Left lung (tissue), 10 donors: ENCODE data around the gene HABP2. TPM values are rescaled to one million over a fixed set of nuclear protein-coding genes. Genes with fewer than 3 reads are reported as not detected.

ENCODE experiments used
- ATAC-seq: fragments of 200-7000 bp; cut with Tn5 transposase; one replicate; pipeline ENCODE4 v1.9.1; 2020; ENCODE audit warnings: moderate library complexity
- DNase-seq, 4 donors: peaks; one replicate each; pipeline ENCODE4 v3.0.0-alpha.2; 2013 to 2020
- H3K27ac ChIP-seq, 2 donors: fragments of 200-600 bp; sonication (generic) in 1 of 2; one replicate each; pipeline versions ENCODE4 v1.5.0 to v1.8.0; 2020 to 2021
- H3K27me3 ChIP-seq, 2 donors: fragments of 200-600 bp; sonication (generic) in 1 of 2; one replicate each; pipeline versions ENCODE4 v1.5.0 to v1.8.0; 2020 to 2021
- H3K36me3 ChIP-seq, 2 donors: fragments of 200-600 bp; sonication (generic) in 1 of 2; one replicate each; pipeline versions ENCODE4 v1.5.0 to v1.8.0; 2020 to 2021
- H3K4me1 ChIP-seq, 2 donors: fragments of 200-600 bp; one replicate each; pipeline ENCODE4 v1.8.0; 2021
- H3K4me3 ChIP-seq, 2 donors: fragments of 200-600 bp; sonication (generic) in 1 of 2; one replicate each; pipeline versions ENCODE4 v1.5.0 to v1.8.0; 2020 to 2021; ENCODE audit warnings: mild to moderate bottlenecking in 1 of 2
- H3K9me3 ChIP-seq, 2 donors: fragments of 200-600 bp; sonication (generic) in 1 of 2; one replicate each; pipeline versions ENCODE4 v1.5.0 to v1.8.0; 2020 to 2021
- intact Hi-C, 2 donors: fragments of 100-400 bp; cut with DNase I; formaldehyde crosslinking; loops; one replicate each; pipeline versions ENCODE4 v1.11.2 to v1.14.2; 2022
- polyA plus RNA-seq, 6 donors: library from polyadenylated mRNA; unstranded; fragments of 120-200 nt; gene quantifications; one replicate each; pipeline ENCODE4 v1.2.1, GENCODE V29; 2013; ENCODE audit not compliant: insufficient read length in 6 of 6
- total RNA-seq, 2 donors: library from RNA; stranded (reverse); fragmentation: NEBNext Ultra II Directional; extraction: Animal tissue kit (Norgen Biotek cat#: 25700); gene quantifications; one replicate each; pipeline ENCODE4 v1.2.1, GENCODE V29; 2021
- TF ChIP-seq, protein P1 (sequence below), 2 donors: fragments of 200-600 bp; sonication (generic) in 1 of 2; IDR thresholded peaks; one replicate each; pipeline versions ENCODE4 v1.5.0 to v1.8.0; 2021; ENCODE audit warnings: antibody characterized with exemption in 2 of 2
- donor health status: DM: no; HTN: yes; CAD: no.
- donor health status: DM: no; HTN: no; CAD: no.

Gene HABP2
- total and polyA plus RNA-seq, 8 donors, result 0.24 to 1.3 (median 0.63) TPM

DNA sequence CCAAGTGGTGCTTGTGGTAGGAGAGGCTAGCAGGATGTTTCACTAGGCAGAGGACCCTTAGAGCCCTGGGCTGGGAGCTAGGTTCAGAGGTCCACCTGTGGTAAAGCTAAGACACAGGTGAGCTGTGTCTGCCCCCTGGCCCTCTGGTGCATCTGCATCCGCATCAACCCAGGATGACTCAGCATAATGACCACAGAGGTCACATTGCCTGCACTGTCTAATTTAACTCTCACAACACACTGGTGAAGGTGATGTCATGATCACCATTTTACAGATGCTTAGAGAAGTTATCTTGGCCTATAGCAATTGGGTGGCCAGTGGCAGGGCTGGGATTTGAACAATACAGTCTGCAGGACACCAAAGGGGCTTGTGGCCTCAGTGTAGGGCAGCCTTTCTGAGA is 33.1 kb downstream of the HABP2 start:
- H3K27ac ChIP-seq, result no peak overlapping the region
- DNase-seq, result no peak
- ATAC-seq, result no peak
- no peaks in the 10 kb centered on the region for H3K36me3 ChIP-seq
- H3K4me3 ChIP-seq, result no peak overlapping the region
- TF ChIP-seq, protein P1, sequence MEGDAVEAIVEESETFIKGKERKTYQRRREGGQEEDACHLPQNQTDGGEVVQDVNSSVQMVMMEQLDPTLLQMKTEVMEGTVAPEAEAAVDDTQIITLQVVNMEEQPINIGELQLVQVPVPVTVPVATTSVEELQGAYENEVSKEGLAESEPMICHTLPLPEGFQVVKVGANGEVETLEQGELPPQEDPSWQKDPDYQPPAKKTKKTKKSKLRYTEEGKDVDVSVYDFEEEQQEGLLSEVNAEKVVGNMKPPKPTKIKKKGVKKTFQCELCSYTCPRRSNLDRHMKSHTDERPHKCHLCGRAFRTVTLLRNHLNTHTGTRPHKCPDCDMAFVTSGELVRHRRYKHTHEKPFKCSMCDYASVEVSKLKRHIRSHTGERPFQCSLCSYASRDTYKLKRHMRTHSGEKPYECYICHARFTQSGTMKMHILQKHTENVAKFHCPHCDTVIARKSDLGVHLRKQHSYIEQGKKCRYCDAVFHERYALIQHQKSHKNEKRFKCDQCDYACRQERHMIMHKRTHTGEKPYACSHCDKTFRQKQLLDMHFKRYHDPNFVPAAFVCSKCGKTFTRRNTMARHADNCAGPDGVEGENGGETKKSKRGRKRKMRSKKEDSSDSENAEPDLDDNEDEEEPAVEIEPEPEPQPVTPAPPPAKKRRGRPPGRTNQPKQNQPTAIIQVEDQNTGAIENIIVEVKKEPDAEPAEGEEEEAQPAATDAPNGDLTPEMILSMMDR (IDR thresholded peaks at IDR 0.05), result no peak
- H3K4me1 ChIP-seq, result no peaks in the 10 kb centered on the region
- H3K27me3 ChIP-seq, result peaks cover 0 to 5% of the 10 kb centered on the region in 2 donors
- intact Hi-C loops, result no loop called here
- no peaks in the 10 kb centered on the region for H3K9me3 ChIP-seq

GRCh38 chr10:113589201-113589770 is 36.4 kb downstream of the HABP2 start:
- no peak overlapping the region for H3K4me3 ChIP-seq
- H3K27me3 ChIP-seq, result no peaks in the 10 kb centered on the region
- H3K27ac ChIP-seq, result no peak overlapping the region
- TF ChIP-seq, protein P1 (IDR thresholded peaks at IDR 0.05), result no peak
- H3K36me3 ChIP-seq, result no peaks in the 10 kb centered on the region
- no peaks in the 10 kb centered on the region for H3K4me1 ChIP-seq
- intact Hi-C loops, result no loop called here
- ATAC-seq (no peak), DNase-seq (no peak)
- H3K9me3 ChIP-seq, result no peaks in the 10 kb centered on the region

- Histone ChIP-seq H3K4me1 (no peaks in the 10 kb centered on the region), H3K36me3 (no peaks in the 10 kb centered on the region), H3K9me3 (no peaks in the 10 kb centered on the region), H3K27me3 (no peaks in the 10 kb centered on the region), H3K27ac (no peak overlapping the region), H3K4me3 (no peak overlapping the region)
- intact Hi-C loops, result no loop called here
- TF ChIP-seq, protein P1 (IDR thresholded peaks at IDR 0.05), result no peak
- DNase-seq (no peak), ATAC-seq (no peak)
Measured at GRCh38 chr10:113590581-113590980, 37.7 kb downstream of the HABP2 start.

- H3K4me3 ChIP-seq, result no peak overlapping the region
- H3K27me3 ChIP-seq, result no peaks in the 10 kb centered on the region
- no peak overlapping the region for H3K27ac ChIP-seq
- H3K36me3 ChIP-seq, result no peaks in the 10 kb centered on the region
- DNase-seq, result no peak
- H3K9me3 ChIP-seq, result no peaks in the 10 kb centered on the region
- H3K4me1 ChIP-seq, result no peaks in the 10 kb centered on the region
- intact Hi-C loops, result no loop called here
- TF ChIP-seq, protein P1 (IDR thresholded peaks at IDR 0.05), result no peak
- ATAC-seq, result no peak
Measured at GRCh38 chr10:113592380-113592779, 39.5 kb downstream of the HABP2 start.

DNA sequence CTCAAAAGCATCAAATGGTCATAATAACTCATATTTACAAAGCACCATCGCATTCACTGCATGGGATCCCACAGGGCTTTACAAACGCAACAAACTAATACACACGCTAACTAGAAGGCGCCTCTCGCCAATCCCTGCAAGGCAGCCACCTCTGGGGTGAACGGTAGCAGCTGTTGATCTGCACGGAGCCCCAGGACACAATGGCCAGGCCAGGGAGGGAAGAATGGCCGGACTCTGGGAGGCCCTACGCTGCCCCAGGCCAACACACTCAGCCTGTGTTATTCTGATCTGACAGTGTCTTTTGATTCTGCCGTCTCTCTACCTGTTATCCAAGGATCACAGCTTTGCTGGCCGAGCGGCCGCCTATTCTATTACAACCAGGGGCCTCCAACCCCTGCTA is 41.8 kb downstream of the HABP2 start:
- Histone ChIP-seq H3K36me3 (no peaks in the 10 kb centered on the region), H3K4me1 (no peaks in the 10 kb centered on the region), H3K27me3 (no peaks in the 10 kb centered on the region), H3K27ac (no peak overlapping the region), H3K9me3 (no peaks in the 10 kb centered on the region), H3K4me3 (no peak overlapping the region)
- TF ChIP-seq, protein P1 (IDR thresholded peaks at IDR 0.05), result no peak
- intact Hi-C loops, result no loop called here
- DNase-seq (no peak), ATAC-seq (no peak)
